IMR-90 (cell line): ENCODE data around the gene USPL1. TPM values are rescaled to one million over a fixed set of nuclear protein-coding genes. Genes with fewer than 3 reads are reported as not detected.

Source experiments
- ATAC-seq: fragments of 200-7000 bp; cut with Tn5 transposase; 2 replicates; pipeline ENCODE4 v1.9.1; 2020; ENCODE audit warnings: low read depth, mild to moderate bottlenecking, moderate library complexity
- BruUV-seq: library from RNA; stranded (reverse); fragments of 400-500 nt; replicated peaks from 2 replicates; lab custom pipeline; 2021; lab: Mats Ljungman, UMichigan
- CTCF ChIA-PET: fragments of 300-600 bp; formaldehyde crosslinking; extraction: SDS; loops from one replicate; lab custom pipeline; 2021; ENCODE audit warnings: antibody characterized with exemption; lab: Yijun Ruan, JAX
- POLR2A ChIA-PET: fragments of 300-600 bp; sonication (Branson Sonifier 250); formaldehyde crosslinking; loops from one replicate; lab custom pipeline; 2022; ENCODE audit warnings: antibody characterized with exemption; ENCODE audit not compliant: unreplicated experiment; lab: Charles Lee
- DNase-seq: peaks from one replicate; pipeline ENCODE4 v3.0.0; 2013
- H2AFZ ChIP-seq: replicated peaks from 2 replicates; pipeline ENCODE3; 2013; ENCODE audit warnings: low read length, mild to moderate bottlenecking; ENCODE audit not compliant: poor library complexity
- H2AK5ac ChIP-seq: 2 replicates; pipeline ENCODE4 v1.6.1; 2013; ENCODE audit warnings: low read depth, low read length, inconsistent platforms
- H2AK9ac ChIP-seq: replicated peaks from 2 replicates; pipeline ENCODE3; 2013; ENCODE audit warnings: mild to moderate bottlenecking, low read depth, low read length, moderate library complexity; ENCODE audit not compliant: poor library complexity
- H2BK120ac ChIP-seq: 2 replicates; pipeline ENCODE4 v1.6.1; 2013; ENCODE audit warnings: low read depth, low read length, inconsistent platforms
- H2BK15ac ChIP-seq: 3 replicates; pipeline ENCODE4 v1.6.1; 2013; ENCODE audit warnings: low read depth, low read length, inconsistent platforms
- H2BK20ac ChIP-seq: 2 replicates; pipeline ENCODE4 v1.6.1; 2013; ENCODE audit warnings: low read depth, mild to moderate bottlenecking, inconsistent platforms, low read length, moderate library complexity
- H2BK5ac ChIP-seq: 2 replicates; pipeline ENCODE4 v1.6.1; 2013; ENCODE audit warnings: mild to moderate bottlenecking, low read depth, low read length, inconsistent platforms; ENCODE audit not compliant: poor library complexity, severe bottlenecking
- H3K14ac ChIP-seq: replicated peaks from 2 replicates; pipeline ENCODE4 v1.6.1; 2013; ENCODE audit warnings: low read depth, low read length, inconsistent platforms
- H3K18ac ChIP-seq: 2 replicates; pipeline ENCODE4 v1.6.1; 2013; ENCODE audit warnings: low read depth, low read length, control low read depth
- H3K23ac ChIP-seq: 2 replicates; pipeline ENCODE4 v1.6.1; 2013; ENCODE audit warnings: low read depth, low read length, inconsistent platforms
- H3K27ac ChIP-seq: 2 replicates; pipeline ENCODE4 v1.5.1; 2013; ENCODE audit warnings: mild to moderate bottlenecking, control low read depth, low read length; ENCODE audit not compliant: insufficient read depth
- H3K27me3 ChIP-seq: 2 replicates; pipeline ENCODE4 v1.6.1; 2013; ENCODE audit warnings: low read length; ENCODE audit not compliant: control insufficient read depth, insufficient read depth
- H3K36me3 ChIP-seq: 2 replicates; pipeline ENCODE4 v1.6.1; 2013; ENCODE audit warnings: low read length, mixed read lengths; ENCODE audit not compliant: control insufficient read depth, insufficient read depth
- H3K4ac ChIP-seq: 2 replicates; pipeline ENCODE4 v1.6.1; 2013; ENCODE audit warnings: low read depth, low read length, inconsistent platforms
- H3K4me1 ChIP-seq: 2 replicates; pipeline ENCODE4 v1.6.1; 2013; ENCODE audit warnings: low read length, mixed read lengths; ENCODE audit not compliant: control insufficient read depth, insufficient read depth
- H3K4me2 ChIP-seq: 2 replicates; pipeline ENCODE4 v1.6.1; 2013; ENCODE audit warnings: low read depth, mild to moderate bottlenecking, control low read depth, low read length, moderate library complexity
- H3K4me3 ChIP-seq: 2 replicates; pipeline ENCODE4 v1.5.1; 2013; ENCODE audit warnings: low read depth, mild to moderate bottlenecking, control low read depth, low read length, moderate library complexity; ENCODE audit not compliant: insufficient read depth
- H3K56ac ChIP-seq: 2 replicates; pipeline ENCODE4 v1.6.1; 2013; ENCODE audit warnings: low read length, inconsistent platforms; ENCODE audit not compliant: insufficient read depth; ENCODE audit errors: extremely low read depth
- H3K79me1 ChIP-seq, 2 experiments: 2 replicates each; pipeline ENCODE4 v1.6.1; 2013; ENCODE audit warnings: low read length in 2 of 2, inconsistent platforms in 1 of 2, low read depth in 1 of 2
- H3K9ac ChIP-seq: 2 replicates; pipeline ENCODE4 v1.6.1; 2013; ENCODE audit warnings: low read depth, low read length, control low read depth
- H3K9me1 ChIP-seq: 2 replicates; pipeline ENCODE4 v1.6.1; 2013; ENCODE audit warnings: low read length, inconsistent platforms; ENCODE audit not compliant: insufficient read depth
- H3K9me3 ChIP-seq: 2 replicates; pipeline ENCODE4 v1.6.1; 2013; ENCODE audit warnings: low read length; ENCODE audit not compliant: control insufficient read depth, insufficient read depth
- H4K20me1 ChIP-seq: 2 replicates; pipeline ENCODE4 v1.6.1; 2013; ENCODE audit warnings: low read length, inconsistent platforms; ENCODE audit not compliant: insufficient read depth
- H4K5ac ChIP-seq: 2 replicates; pipeline ENCODE4 v1.6.1; 2013; ENCODE audit warnings: mild to moderate bottlenecking, low read depth, low read length, control low read depth
- H4K8ac ChIP-seq, 2 experiments: 2 replicates each; pipeline ENCODE4 v1.6.1; 2013; ENCODE audit warnings: low read depth in 2 of 2, low read length in 2 of 2, control low read depth in 1 of 2, inconsistent platforms in 1 of 2
- H4K91ac ChIP-seq: 2 replicates; pipeline ENCODE4 v1.6.1; 2013; ENCODE audit warnings: low read depth, low read length, inconsistent platforms; ENCODE audit not compliant: insufficient read depth
- CEBPB ChIP-seq: IDR thresholded peaks from 2 replicates; pipeline ENCODE4 v1.6.1; 2012; ENCODE audit warnings: low read depth, low read length, improper control_type of control experiment
- dilution Hi-C: fragments of 300-500 bp; cut with HindIII; formaldehyde crosslinking; loops from one replicate; pipeline ENCODE4 v1.14.3; 2018; ENCODE audit warnings: low sequenced_read_pairs; ENCODE audit not compliant: unreplicated experiment
- in situ Hi-C: fragments of 300-500 bp; cut with MboI; formaldehyde crosslinking; loops from 3 replicates; pipeline ENCODE4 v1.14.3; 2019; ENCODE audit warnings: low sequenced_read_pairs, inconsistent platforms, mixed read lengths
- intact Hi-C: fragments of 100-400 bp; cut with micrococcal nuclease; formaldehyde crosslinking; loops from 2 replicates; pipeline ENCODE4 v1.10.0; 2022
- polyA plus RNA-seq, 3 experiments: library from polyadenylated mRNA; depleted of rRNA; stranded (reverse); fragments of >200 nt; gene quantifications; 2 replicates each; pipeline ENCODE4 v1.2.3, GENCODE V29; 2012; ENCODE audit warnings: low replicate concordance in 1 of 3
- total RNA-seq: library from RNA; depleted of rRNA; stranded (reverse); fragments of >200 nt; gene quantifications from 2 replicates; pipeline ENCODE4 v1.2.3, GENCODE V29; 2012

The USPL1 gene
- total and polyA plus RNA-seq, 2 of the 4 experiments (the other 2 are of a cell fraction) = 12.1 to 15.4 TPM

- no peak for ATAC-seq
- no peak overlapping the region for H4K8ac ChIP-seq
- H3K14ac ChIP-seq = no peak overlapping the region
- H3K27me3 ChIP-seq = no peaks in the 10 kb centered on the region
- H4K91ac ChIP-seq = no peak overlapping the region
- H3K4ac ChIP-seq = no peak overlapping the region
- intact Hi-C loops = no loop called here
- H3K79me1 ChIP-seq = peaks cover 34 to 56% of the 10 kb centered on the region in 2 experiments
- H2BK5ac ChIP-seq = no peak overlapping the region
- no peak overlapping the region for H3K9ac ChIP-seq
- H3K56ac ChIP-seq = no peak overlapping the region
- no peak overlapping the region for H2BK15ac ChIP-seq
- no peak overlapping the region for H3K4me3 ChIP-seq
- no TSS peak for BruUV-seq
- H2AK9ac ChIP-seq = no peak overlapping the region
- in situ Hi-C loops = loop anchor here (25.0 kb wide), 1 partner anchor 408 kb away; no protein-coding TSS in a partner anchor
- H4K20me1 ChIP-seq = peaks cover 22% of the 10 kb centered on the region
- TF ChIP-seq CEBPB = no peak
- H2AK5ac ChIP-seq = no peak overlapping the region
- no peaks in the 10 kb centered on the region for H3K9me3 ChIP-seq
- H3K4me2 ChIP-seq = no peak overlapping the region
- no peak overlapping the region for H3K18ac ChIP-seq
- no peak overlapping the region for H3K27ac ChIP-seq
- no peak overlapping the region for H2BK120ac ChIP-seq
- peaks cover 37% of the 10 kb centered on the region for H3K36me3 ChIP-seq
- no peak for DNase-seq
- no peak overlapping the region for H2AFZ ChIP-seq
- no peaks in the 10 kb centered on the region; the same call in 1 of the 2 replicates for H3K4me1 ChIP-seq
- CTCF ChIA-PET = no interaction called here
- H2BK20ac ChIP-seq = no peak overlapping the region
- POLR2A ChIA-PET = no interaction called here
- H4K5ac ChIP-seq = no peak overlapping the region
- peaks cover 7% of the 10 kb centered on the region; the same call in 1 of the 2 replicates for H3K9me1 ChIP-seq
- dilution Hi-C loops = no loop called here
- no peak overlapping the region for H3K23ac ChIP-seq
These were observed 11.8 kb downstream of the USPL1 start for GRCh38 chr13:30629527-30629926.
